GM19452 (cell line): ENCODE measurements around the gene CCNDBP1.

Experiments
- ATAC-seq: cut with Tn5 transposase; IDR thresholded peaks from one replicate; pipeline ENCODE4 v1.9.1; 2021; ENCODE audit not compliant: unreplicated experiment

Gene CCNDBP1

GRCh38 chr15:43242616-43243015, 57.4 kb downstream of the CCNDBP1 start:
- ATAC-seq, result no peak

GRCh38 chr15:43243020-43243645, 57.9 kb downstream of the CCNDBP1 start:
- ATAC-seq, result no peak

- ATAC-seq, result no peak
Observed at GRCh38 chr15:43244092-43244491, 58.9 kb downstream of the CCNDBP1 start.

- ATAC-seq, result no peak
Observed at GRCh38 chr15:43246261-43246774, 61.1 kb downstream of the CCNDBP1 start.
